Cardiac fibroblast (primary cell): Measurements from ENCODE around the gene GFOD1.

ENCODE experiments used
- DNase-seq, 2 donors: peaks; one replicate each; pipeline versions ENCODE4 v3.0.0 to v3.0.0-alpha.2; 2010; ENCODE audit warnings: low read depth in 2 of 2
- H3K4me3 ChIP-seq, 2 donors: replicated peaks in 1 of 2; 1 replicate in 1 of 2; 2 replicates in 1 of 2; pipeline ENCODE4 v1.5.1; 2011; ENCODE audit warnings: low read depth in 2 of 2, low read length in 2 of 2, mild to moderate bottlenecking in 2 of 2, moderate library complexity in 1 of 2
- CTCF ChIP-seq: IDR thresholded peaks from one replicate; pipeline ENCODE4 v1.5.1; 2011; ENCODE audit warnings: low read depth, mild to moderate bottlenecking, low read length, inconsistent platforms

GFOD1 gene

GRCh38 chr6:13351271-13351670 lies 136.1 kb downstream of the GFOD1 start:
- DNase-seq, result no peak
- H3K4me3 ChIP-seq, result no peak overlapping the region
- TF ChIP-seq CTCF, result no peak

GRCh38 chr6:13349811-13350506 lies 137.4 kb downstream of the GFOD1 start:
- TF ChIP-seq CTCF, result no peak
- no peak overlapping the region for H3K4me3 ChIP-seq
- DNase-seq, result no peak

- TF ChIP-seq CTCF, result no peak
- no peak overlapping the region for H3K4me3 ChIP-seq
- DNase-seq, result no peak
Observed at GRCh38 chr6:13348334-13349113, 138.9 kb downstream of the GFOD1 start.

- DNase-seq, result no peak
- no peak overlapping the region for H3K4me3 ChIP-seq
- TF ChIP-seq CTCF, result no peak
Observed at GRCh38 chr6:13346245-13346644, 141.2 kb downstream of the GFOD1 start.

- H3K4me3 ChIP-seq, result no peak overlapping the region
- no peak for TF ChIP-seq CTCF
- DNase-seq, result no peak
Observed at GRCh38 chr6:13342414-13343019, 144.9 kb downstream of the GFOD1 start.

- no peak for DNase-seq
Observed at GRCh38 chr6:13339863-13340630, 147.4 kb downstream of the GFOD1 start.

More at GRCh38 chr6:13339863-13340630, 147.4 kb downstream of the GFOD1 start:
- no peak for TF ChIP-seq CTCF
- H3K4me3 ChIP-seq, result no peak overlapping the region
